ENCODE results near the gene ABCG1.

ABCG1 gene

DNA sequence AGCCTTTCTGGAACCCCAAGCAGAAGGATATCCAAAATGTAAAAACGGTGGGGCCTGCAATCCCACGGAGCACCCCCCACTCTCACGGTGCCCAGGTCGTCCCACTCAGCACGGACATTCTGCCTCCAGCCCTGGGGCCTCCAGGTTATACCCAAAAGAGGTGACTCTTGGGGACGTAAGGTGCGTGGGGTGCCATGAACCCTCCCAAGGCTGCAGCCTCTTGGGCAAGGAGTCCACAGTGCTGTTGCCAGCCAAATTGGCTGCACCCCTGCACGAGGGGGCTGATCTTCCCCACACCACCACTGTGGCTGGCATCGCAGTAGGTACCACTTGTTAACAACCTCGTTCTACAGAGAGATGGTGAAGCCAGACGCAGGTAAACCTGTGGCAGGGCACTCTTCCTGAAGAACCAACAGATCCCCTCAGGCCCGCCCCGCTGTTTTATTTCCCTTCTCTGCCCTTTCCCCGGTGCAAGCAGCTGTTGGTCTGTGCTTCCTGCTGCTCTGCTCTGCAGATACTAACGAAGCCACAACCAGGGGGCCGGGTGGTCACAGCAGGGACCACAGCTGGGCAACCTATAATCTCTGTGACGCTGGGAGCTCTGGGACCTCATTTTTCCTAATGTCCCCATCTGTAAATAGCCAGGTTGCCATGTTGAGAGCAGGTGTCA lies 87.6 kb downstream of the ABCG1 start:
- H3K27ac ChIP-seq, result no peak overlapping the region
- no peak for TF ChIP-seq ZFX (IDR thresholded peaks at IDR 0.05; ENCODE audit: borderline replicate concordance)
- TF ChIP-seq, protein P1, sequence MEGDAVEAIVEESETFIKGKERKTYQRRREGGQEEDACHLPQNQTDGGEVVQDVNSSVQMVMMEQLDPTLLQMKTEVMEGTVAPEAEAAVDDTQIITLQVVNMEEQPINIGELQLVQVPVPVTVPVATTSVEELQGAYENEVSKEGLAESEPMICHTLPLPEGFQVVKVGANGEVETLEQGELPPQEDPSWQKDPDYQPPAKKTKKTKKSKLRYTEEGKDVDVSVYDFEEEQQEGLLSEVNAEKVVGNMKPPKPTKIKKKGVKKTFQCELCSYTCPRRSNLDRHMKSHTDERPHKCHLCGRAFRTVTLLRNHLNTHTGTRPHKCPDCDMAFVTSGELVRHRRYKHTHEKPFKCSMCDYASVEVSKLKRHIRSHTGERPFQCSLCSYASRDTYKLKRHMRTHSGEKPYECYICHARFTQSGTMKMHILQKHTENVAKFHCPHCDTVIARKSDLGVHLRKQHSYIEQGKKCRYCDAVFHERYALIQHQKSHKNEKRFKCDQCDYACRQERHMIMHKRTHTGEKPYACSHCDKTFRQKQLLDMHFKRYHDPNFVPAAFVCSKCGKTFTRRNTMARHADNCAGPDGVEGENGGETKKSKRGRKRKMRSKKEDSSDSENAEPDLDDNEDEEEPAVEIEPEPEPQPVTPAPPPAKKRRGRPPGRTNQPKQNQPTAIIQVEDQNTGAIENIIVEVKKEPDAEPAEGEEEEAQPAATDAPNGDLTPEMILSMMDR (IDR thresholded peaks at IDR 0.05), result no peak

- TF ChIP-seq ZFX (IDR thresholded peaks at IDR 0.05; ENCODE audit: borderline replicate concordance), result no peak
- TF ChIP-seq, protein P1 (IDR thresholded peaks at IDR 0.05), result no peak
- no peak overlapping the region for H3K27ac ChIP-seq
Measured at GRCh38 chr21:42307106-42307505, 88.2 kb downstream of the ABCG1 start.

DNA sequence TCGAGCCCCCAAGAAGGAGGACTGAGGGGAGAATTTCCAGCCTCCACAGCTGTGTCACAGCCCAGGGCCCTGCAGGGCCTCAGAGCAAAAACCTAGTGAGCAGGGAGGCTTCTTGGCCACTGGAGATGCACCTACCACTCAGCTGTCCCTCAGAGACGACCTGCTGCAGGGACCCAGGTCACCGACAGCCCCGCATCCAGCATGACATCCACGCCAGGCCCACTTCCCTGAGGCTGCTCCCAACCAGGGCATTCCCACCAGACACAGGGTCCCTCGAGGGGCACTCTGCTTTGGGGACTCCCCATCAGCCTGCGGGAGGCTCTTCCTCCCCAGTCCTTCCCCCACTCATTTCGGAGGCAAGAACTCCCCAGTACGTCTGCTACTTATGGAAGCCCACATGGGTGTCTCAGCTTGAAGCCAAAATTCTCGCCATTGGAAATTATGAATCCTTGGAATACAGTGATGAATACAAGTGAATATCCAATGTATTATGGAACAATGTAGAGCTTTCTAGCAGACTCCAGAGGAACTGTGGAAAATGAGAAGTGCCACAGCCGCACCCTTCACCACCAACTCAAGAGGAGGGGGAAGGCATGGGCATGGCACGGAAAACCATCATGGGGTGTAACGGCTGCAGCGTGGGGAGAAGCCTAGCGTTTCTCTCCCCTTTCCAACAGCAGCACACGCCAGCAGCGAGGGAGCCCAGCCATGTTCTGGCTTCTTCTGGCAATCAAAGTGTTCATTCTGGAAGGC lies 89.4 kb downstream of the ABCG1 start:
- no peak for TF ChIP-seq ZFX (IDR thresholded peaks at IDR 0.05; ENCODE audit: borderline replicate concordance)
- TF ChIP-seq, protein P1 (IDR thresholded peaks at IDR 0.05), result no peak

DNA sequence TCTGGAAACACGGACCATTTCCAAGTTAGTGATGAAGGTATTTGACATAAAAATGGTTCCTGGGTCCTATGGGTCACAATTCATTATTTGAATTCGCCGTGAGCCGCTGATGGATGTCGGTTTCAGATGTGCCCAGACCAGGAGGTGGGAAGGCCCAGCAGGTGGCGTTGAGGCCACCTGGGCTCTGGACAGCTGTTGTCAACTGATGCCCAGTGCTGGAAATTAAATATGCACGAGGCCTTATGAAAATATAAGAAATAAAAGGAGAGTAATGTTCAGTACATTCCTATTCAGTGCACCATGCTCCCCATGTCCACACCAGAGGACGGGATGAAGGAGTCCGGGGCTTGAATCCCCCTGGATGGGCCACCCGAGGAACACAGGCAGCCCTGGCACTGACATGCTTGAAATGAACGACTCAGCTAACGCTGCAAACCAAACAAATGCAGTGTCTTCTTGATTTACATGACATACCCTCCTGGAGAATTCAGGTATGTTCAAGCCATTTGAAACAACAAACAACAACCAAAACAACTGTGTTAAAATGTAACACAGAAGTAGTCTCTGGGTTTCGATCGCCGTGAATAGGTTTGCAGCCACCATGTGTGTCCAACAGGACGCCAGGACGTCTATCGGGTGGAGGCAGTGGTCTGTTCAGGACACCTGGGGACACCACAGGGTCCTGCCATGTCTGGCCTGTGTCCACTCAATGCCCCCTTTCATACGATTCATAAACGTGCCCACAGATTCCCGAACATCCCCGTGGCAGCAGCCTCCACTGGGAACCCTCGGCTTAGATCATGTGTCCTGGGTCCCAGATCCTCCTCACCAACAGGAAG lies 90.2 kb downstream of the ABCG1 start:
- no peak overlapping the region for H3K27ac ChIP-seq

More for the DNA sequence above, 89.4 kb downstream of the ABCG1 start:
- H3K27ac ChIP-seq, result no peak overlapping the region

GRCh38 chr21:42309753-42310213 lies 90.8 kb downstream of the ABCG1 start:
- TF ChIP-seq, protein P1 (IDR thresholded peaks at IDR 0.05), result peak; percentile 72
- TF ChIP-seq ZFX (IDR thresholded peaks at IDR 0.05; ENCODE audit: borderline replicate concordance), result no peak
- H3K27ac ChIP-seq, result no peak overlapping the region

More for the DNA sequence above, 90.2 kb downstream of the ABCG1 start:
- no peak for TF ChIP-seq ZFX (IDR thresholded peaks at IDR 0.05; ENCODE audit: borderline replicate concordance)
- TF ChIP-seq, protein P1 (IDR thresholded peaks at IDR 0.05), result no peak

DNA sequence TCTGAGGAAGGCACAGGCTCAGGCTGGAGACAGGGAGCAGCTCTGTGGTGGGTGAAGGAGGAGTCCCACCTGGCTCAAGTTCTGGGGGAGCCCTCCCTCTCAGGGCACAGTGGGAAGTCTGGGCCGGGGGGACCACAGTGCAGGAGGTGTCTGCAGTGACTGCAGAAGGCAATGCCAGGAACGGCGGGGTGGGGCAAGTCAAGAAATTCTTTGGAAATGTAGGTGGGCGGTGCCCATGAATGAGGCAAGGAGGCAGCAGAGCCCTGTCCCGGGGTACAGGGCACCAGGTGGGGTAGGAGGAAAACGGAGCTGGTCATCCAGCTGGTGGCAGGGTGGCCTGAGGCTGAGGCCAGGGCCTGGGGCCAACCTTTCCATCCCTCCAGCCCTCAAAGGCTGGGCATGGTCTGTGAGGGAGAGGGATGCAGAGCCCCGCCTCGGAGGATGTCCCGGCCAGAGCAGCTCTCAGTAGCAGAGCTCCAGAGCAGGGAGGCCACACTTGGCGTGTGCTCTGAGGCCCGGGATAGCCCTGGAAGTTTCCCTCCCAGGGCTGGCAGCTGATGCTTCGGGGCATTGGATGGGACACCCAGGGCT lies 91.6 kb downstream of the ABCG1 start:
- TF ChIP-seq, protein P1 (IDR thresholded peaks at IDR 0.05), result no peak
- no peak for TF ChIP-seq ZFX (IDR thresholded peaks at IDR 0.05; ENCODE audit: borderline replicate concordance)
- H3K27ac ChIP-seq, result no peak overlapping the region
